Caco-2 (cell line): ENCODE measurements around the gene FIBP. TPM values are rescaled to one million over a fixed set of nuclear protein-coding genes. Genes with fewer than 3 reads are reported as not detected.
A peak's percentile ranks its signal among the peaks of the same experiment; 100 is the strongest.

Source experiments
- BruUV-seq: library from RNA; stranded (reverse); fragments of 400-500 nt; replicated peaks from 2 replicates; lab custom pipeline; 2021; lab: Mats Ljungman, UMichigan
- CTCF ChIA-PET: fragments of 300-600 bp; sonication (Branson Sonifier 250); formaldehyde crosslinking; loops from one replicate; lab custom pipeline; 2022; ENCODE audit warnings: antibody characterized with exemption; lab: Charles Lee
- POLR2A ChIA-PET: fragments of 300-600 bp; sonication (Branson Sonifier 250); formaldehyde crosslinking; loops from one replicate; lab custom pipeline; 2022; ENCODE audit warnings: antibody characterized with exemption; lab: Charles Lee
- DNase-seq, 2 experiments: peaks; one replicate each; pipeline versions ENCODE4 v3.0.0 to v3.0.0-alpha.2; 2020 to 2022
- H3K27me3 ChIP-seq: replicated peaks from 2 replicates; pipeline ENCODE4 v1.6.0; 2011; ENCODE audit warnings: low read length; ENCODE audit not compliant: control insufficient read depth, insufficient read depth
- H3K36me3 ChIP-seq: 2 replicates; pipeline ENCODE4 v1.5.1; 2011; ENCODE audit warnings: low read length; ENCODE audit not compliant: control insufficient read depth, insufficient read depth
- H3K4me1 ChIP-seq: fragments of 250-450 bp; sonication (Bioruptor Pico); 2 replicates; pipeline ENCODE4 v1.5.1; 2020; ENCODE audit warnings: mild to moderate bottlenecking
- H3K4me3 ChIP-seq: 2 replicates; pipeline ENCODE4 v1.5.1; 2011; ENCODE audit warnings: low read depth, mild to moderate bottlenecking, control low read depth, low read length
- H3K9me3 ChIP-seq: fragments of 250-450 bp; sonication (Bioruptor Pico); 2 replicates; pipeline ENCODE4 v1.5.1; 2020; ENCODE audit warnings: mild to moderate bottlenecking, moderate library complexity
- H3K27ac Mint-ChIP-seq: one replicate; pipeline ENCODE4 v1.8.0; 2022; ENCODE audit warnings: mixed read lengths; ENCODE audit not compliant: unreplicated experiment
- H3K27me3 Mint-ChIP-seq: one replicate; pipeline ENCODE4 v1.8.0; 2022; ENCODE audit warnings: mixed read lengths; ENCODE audit not compliant: insufficient read depth, unreplicated experiment
- H3K36me3 Mint-ChIP-seq: one replicate; pipeline ENCODE4 v1.8.0; 2022; ENCODE audit warnings: mild to moderate bottlenecking, mixed read lengths; ENCODE audit not compliant: insufficient read depth, unreplicated experiment
- H3K4me1 Mint-ChIP-seq: one replicate; pipeline ENCODE4 v1.8.0; 2022; ENCODE audit warnings: low read depth, mixed read lengths; ENCODE audit not compliant: unreplicated experiment
- H3K4me3 Mint-ChIP-seq: one replicate; pipeline ENCODE4 v1.8.0; 2022; ENCODE audit warnings: mild to moderate bottlenecking, moderate library complexity, mixed read lengths; ENCODE audit not compliant: unreplicated experiment
- H3K9me3 Mint-ChIP-seq: one replicate; pipeline ENCODE4 v1.8.0; 2022; ENCODE audit warnings: mixed read lengths; ENCODE audit not compliant: unreplicated experiment
- intact Hi-C: fragments of 100-400 bp; cut with micrococcal nuclease; formaldehyde crosslinking; loops from one replicate; pipeline ENCODE4 v1.10.0; 2022; ENCODE audit not compliant: unreplicated experiment
- total RNA-seq: library from RNA; stranded (reverse); gene quantifications from 2 replicates; pipeline ENCODE4 v1.2.3, GENCODE V29; 2022
- TF ChIP-seq, protein P1 (sequence below), 2 experiments: fragments of 200-600 bp in 1 of 2; IDR thresholded peaks; 1 replicate in 1 of 2; 2 replicates in 1 of 2; pipeline versions ENCODE4 v1.5.1 to v1.8.0; 2011 to 2022; ENCODE audit warnings: antibody characterized with exemption in 1 of 2, control low read depth in 1 of 2, inconsistent platforms in 1 of 2, low read depth in 1 of 2, low read length in 1 of 2, mild to moderate bottlenecking in 1 of 2, moderate library complexity in 1 of 2; ENCODE audit not compliant: insufficient read depth in 1 of 2, severe bottlenecking in 1 of 2, unreplicated experiment in 1 of 2

The FIBP gene
- total RNA-seq, 1 experiment from 2014 or later = 61.5 TPM

GRCh38 chr11:65847746-65848145 lies 40.5 kb downstream of the FIBP start:
- DNase-seq = no peak
- Histone ChIP-seq H3K4me3 (no peak overlapping the region), H3K9me3 (0 out of 2 replicates have a peak, but pooled peaks cover 3% of the 10 kb centered on the region), H3K4me1 (peaks cover 37% of the 10 kb centered on the region), H3K36me3 (0 out of 2 replicates have a peak, but pooled peaks cover 2% of the 10 kb centered on the region), H3K27me3 (no peaks in the 10 kb centered on the region)
- Mint-ChIP-seq H3K27ac (no peak overlapping the region), H3K9me3 (no peaks in the 10 kb centered on the region), H3K36me3 (peaks cover 49% of the 10 kb centered on the region), H3K4me1 (peaks cover 20% of the 10 kb centered on the region), H3K27me3 (no peaks in the 10 kb centered on the region), H3K4me3 (no peak overlapping the region)
- CTCF ChIA-PET = interaction anchor here (0.6 kb wide), 1 partner anchor 20 kb away, joined by 4 read pairs; no protein-coding TSS in a partner anchor
- TF ChIP-seq, protein P1, sequence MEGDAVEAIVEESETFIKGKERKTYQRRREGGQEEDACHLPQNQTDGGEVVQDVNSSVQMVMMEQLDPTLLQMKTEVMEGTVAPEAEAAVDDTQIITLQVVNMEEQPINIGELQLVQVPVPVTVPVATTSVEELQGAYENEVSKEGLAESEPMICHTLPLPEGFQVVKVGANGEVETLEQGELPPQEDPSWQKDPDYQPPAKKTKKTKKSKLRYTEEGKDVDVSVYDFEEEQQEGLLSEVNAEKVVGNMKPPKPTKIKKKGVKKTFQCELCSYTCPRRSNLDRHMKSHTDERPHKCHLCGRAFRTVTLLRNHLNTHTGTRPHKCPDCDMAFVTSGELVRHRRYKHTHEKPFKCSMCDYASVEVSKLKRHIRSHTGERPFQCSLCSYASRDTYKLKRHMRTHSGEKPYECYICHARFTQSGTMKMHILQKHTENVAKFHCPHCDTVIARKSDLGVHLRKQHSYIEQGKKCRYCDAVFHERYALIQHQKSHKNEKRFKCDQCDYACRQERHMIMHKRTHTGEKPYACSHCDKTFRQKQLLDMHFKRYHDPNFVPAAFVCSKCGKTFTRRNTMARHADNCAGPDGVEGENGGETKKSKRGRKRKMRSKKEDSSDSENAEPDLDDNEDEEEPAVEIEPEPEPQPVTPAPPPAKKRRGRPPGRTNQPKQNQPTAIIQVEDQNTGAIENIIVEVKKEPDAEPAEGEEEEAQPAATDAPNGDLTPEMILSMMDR (IDR thresholded peaks at IDR 0.05; ENCODE audit: insufficient read depth in 1 of 2, low read depth in 1 of 2, low read length in 1 of 2, severe bottlenecking in 1 of 2, unreplicated experiment in 1 of 2) = no peak
- no TSS peak for BruUV-seq
- intact Hi-C loops = no loop called here
- POLR2A ChIA-PET = no interaction called here

- Mint-ChIP-seq H3K4me1 (peaks cover 15% of the 10 kb centered on the region), H3K36me3 (peaks cover 20% of the 10 kb centered on the region), H3K4me3 (no peak overlapping the region), H3K27ac (peak overlapping the region; percentile 45), H3K9me3 (no peaks in the 10 kb centered on the region), H3K27me3 (no peaks in the 10 kb centered on the region)
- no TSS peak for BruUV-seq
- no peak for DNase-seq
- Histone ChIP-seq H3K27me3 (no peaks in the 10 kb centered on the region), H3K4me3 (no peak overlapping the region), H3K36me3 (no peaks in the 10 kb centered on the region), H3K4me1 (peaks cover 24% of the 10 kb centered on the region), H3K9me3 (no peaks in the 10 kb centered on the region)
- intact Hi-C loops = no loop called here
- ChIA-PET POLR2A (interaction anchor here (0.6 to 1.3 kb wide), 6 partner anchors 12 to 228 kb away, joined by 3 to 10 read pairs (median 6); partner anchors contain the start of gene MUS81), CTCF (interaction anchor here (0.5 to 2.3 kb wide), 10 partner anchors 13 to 569 kb away, joined by 3 to 19 read pairs (median 4); partner anchors contain the start of genes FIBP and MUS81)
- TF ChIP-seq, protein P1 (IDR thresholded peaks at IDR 0.05; ENCODE audit: insufficient read depth in 1 of 2, low read depth in 1 of 2, low read length in 1 of 2, severe bottlenecking in 1 of 2, unreplicated experiment in 1 of 2) = no peak
These were observed 43.9 kb downstream of the FIBP start for GRCh38 chr11:65844231-65844872.

DNA sequence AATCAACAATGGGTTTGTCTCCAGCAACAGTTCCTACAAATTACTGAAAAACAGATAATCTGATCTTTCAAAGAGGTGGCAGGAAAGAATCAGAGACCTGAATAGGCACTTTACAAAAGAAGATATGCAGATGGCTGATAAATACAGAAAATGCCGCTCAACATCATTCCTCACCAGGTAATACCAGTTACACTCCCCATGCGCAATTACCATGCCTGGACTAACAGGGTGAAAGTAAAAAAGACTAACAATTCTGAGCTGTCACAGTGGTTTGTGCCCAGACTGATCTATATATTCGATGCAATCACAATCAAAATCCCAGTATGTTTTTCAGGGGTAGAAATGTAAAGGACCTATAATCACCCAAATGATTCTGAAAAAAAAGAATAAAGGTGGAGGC lies 44.5 kb downstream of the FIBP start:
- H3K27ac Mint-ChIP-seq = no peak overlapping the region

More for the DNA sequence above, 44.5 kb downstream of the FIBP start:
- H3K4me3 ChIP-seq = no peak overlapping the region
- POLR2A ChIA-PET = interaction anchor here (0.9 to 1.3 kb wide), 3 partner anchors 13 to 16 kb away, joined by 3 to 7 read pairs (median 6); partner anchors contain the start of gene MUS81
- no peak overlapping the region for H3K4me3 Mint-ChIP-seq
- CTCF ChIA-PET = interaction anchor here (0.5 to 2.3 kb wide), 7 partner anchors 12 to 568 kb away, joined by 3 to 19 read pairs (median 5); partner anchors contain the start of genes FIBP and MUS81
- H3K36me3 ChIP-seq = no peaks in the 10 kb centered on the region
- H3K4me1 ChIP-seq = peaks cover 19% of the 10 kb centered on the region
- H3K9me3 ChIP-seq = no peaks in the 10 kb centered on the region
- intact Hi-C loops = no loop called here
- DNase-seq = peak in 1 of 2 experiments; percentile 55
- H3K36me3 Mint-ChIP-seq = peaks cover 15% of the 10 kb centered on the region
- H3K4me1 Mint-ChIP-seq = peaks cover 13% of the 10 kb centered on the region
- no peaks in the 10 kb centered on the region for H3K9me3 Mint-ChIP-seq
- no peaks in the 10 kb centered on the region for H3K27me3 ChIP-seq
- TF ChIP-seq, protein P1 (IDR thresholded peaks at IDR 0.05; ENCODE audit: insufficient read depth in 1 of 2, low read depth in 1 of 2, low read length in 1 of 2, severe bottlenecking in 1 of 2, unreplicated experiment in 1 of 2) = no peak
- no peaks in the 10 kb centered on the region for H3K27me3 Mint-ChIP-seq
- BruUV-seq = no TSS peak
